GM18907 (cell line): ENCODE measurements around the gene S100A2.
"Not testable (repeated sequence)": the region's sequence is repeated elsewhere in the genome, so short reads cannot be mapped to it uniquely, and the experiment has no call there.

Experiments used
- ATAC-seq: cut with Tn5 transposase; IDR thresholded peaks from one replicate; pipeline ENCODE4 v1.9.1; 2021; ENCODE audit warnings: mild to moderate bottlenecking, moderate library complexity; ENCODE audit not compliant: unreplicated experiment

The S100A2 gene

DNA sequence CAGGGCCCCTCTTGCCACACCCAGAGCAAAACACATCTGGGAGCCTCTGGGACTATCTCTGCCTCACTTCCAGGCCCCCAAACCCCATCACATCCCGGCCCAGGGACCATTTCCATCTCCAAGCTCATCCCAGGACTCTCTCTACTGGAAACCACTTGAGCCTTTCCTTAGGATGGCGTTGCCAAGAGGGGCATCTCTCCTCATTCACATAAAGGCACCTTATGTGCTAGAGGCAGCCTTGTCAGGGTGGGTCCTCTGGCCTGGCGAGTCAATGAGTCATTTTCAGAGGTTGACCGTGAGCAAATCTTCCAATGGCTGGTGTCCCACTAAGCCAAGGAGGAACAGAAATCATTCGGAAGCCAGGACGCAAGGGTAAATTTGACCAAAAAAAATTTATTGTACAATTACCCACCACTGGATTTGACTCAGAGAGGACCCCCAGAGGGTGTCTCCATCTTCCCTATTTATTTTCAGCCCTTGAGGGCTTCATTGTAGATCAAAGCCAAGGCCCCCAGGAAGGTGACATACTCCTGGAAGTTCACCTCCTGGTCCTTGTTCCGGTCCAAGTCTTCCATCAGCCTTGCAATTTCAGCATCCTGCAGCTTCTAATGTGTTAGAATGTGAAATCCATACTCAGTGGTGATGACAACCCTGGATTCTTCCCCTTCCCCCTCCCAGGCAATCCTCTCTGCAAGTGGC, 31.3 kb downstream of the S100A2 start:
- ATAC-seq: no peak

DNA sequence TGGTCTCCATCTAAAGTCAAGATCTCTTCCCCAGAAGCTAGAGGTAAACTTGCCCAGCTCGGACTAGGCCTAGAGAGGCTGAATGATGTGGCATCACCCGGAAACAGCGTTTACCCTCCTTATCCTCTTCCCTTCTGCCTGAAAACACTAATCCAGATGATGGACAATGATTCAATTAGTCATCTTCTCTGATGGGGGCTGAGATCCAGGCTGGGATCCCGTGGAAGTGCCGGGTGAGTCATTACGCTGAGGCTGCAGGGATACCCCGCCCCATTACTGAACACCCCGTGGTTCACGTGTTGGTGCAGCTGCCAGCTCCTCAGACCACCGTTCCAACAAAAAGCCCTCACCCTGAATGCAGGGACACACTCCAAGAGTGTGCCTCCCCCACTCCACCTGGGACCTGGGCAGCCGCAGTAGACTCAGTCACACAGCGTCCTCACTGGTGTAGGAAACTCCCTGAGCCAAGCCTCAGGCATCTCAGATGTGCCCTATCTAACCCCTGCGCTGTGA, 31.9 kb downstream of the S100A2 start:
- no peak for ATAC-seq

DNA sequence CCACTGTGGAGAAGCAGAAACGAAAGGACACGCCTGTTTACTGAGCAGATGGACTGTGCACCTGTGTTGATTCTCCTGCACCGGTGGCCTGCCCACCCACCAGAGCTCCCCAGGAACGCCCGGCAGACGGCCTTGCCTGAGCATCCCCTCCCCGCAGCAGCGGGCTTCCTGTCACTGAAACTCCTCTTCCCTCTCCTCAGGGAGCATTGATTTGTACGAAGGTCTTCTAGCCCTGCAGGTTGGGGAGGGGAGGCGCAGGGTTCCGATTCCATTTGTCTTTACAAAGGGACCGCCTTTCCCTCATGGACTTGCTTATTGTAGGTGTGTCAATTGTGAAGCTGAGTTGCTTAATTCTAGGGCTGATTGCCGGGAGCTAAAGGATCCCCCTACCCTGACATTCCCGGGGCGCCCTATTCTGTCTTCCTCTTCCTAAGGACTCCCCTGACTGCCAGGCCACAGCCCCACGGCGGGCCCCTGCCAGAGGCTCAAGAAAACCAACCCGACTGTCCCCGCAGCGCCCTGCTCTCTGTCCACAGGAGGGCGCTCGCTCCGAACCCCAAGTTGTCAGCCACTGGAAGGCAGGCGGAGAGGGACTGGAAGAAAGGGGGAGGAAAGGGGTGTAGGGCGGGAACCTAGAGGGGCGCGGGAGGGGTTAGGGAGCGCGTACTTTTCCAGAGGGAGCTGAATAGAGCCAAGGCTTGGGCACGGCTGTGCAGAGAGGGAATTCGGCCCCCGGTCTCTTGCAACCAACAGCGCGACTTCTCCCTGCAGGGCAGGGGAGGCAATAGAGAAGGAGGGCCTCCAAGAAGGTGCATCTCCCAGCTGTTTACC, 32.7 kb downstream of the S100A2 start:
- ATAC-seq: no peak

DNA sequence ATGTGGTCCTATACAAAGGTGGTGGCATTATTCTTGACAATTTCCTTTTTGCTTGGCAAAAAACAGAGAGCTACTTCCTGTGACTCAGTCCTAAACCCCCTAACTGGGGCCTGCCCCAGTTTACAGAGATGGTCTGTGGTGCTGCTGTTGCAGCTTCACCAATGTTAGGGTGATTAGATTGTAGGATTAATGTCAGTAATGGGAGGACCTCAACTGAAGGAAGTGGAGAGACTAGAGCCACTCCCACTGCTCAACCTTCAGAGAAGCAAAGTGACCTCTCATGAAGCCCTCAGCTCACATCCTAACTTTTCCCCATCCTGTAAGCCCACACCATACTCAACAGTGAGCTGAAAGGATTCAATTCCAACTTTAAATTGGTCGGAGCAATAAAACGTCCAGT, 33.5 kb downstream of the S100A2 start:
- ATAC-seq: no peak

- no peak for ATAC-seq
These were observed 34.0 kb downstream of the S100A2 start for GRCh38 chr1:153531638-153532037.

DNA sequence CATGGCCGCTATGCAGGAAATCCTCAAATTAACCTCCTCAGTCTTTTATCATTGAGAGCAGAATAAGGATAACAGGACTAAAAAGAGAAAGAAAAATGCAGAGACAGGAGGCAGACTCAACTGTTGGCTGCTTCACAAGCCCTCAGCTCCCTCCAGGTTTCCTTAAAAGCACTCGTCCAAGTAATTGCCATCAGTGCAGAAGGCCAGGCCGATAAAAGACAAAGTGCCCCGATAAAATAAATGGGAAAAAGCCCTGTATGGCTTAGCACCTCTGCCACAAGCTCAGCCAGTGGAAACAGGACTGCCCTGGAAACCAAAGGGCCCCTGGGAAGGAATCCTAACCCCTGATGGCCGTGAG, 38.0 kb downstream of the S100A2 start:
- ATAC-seq: no peak

DNA sequence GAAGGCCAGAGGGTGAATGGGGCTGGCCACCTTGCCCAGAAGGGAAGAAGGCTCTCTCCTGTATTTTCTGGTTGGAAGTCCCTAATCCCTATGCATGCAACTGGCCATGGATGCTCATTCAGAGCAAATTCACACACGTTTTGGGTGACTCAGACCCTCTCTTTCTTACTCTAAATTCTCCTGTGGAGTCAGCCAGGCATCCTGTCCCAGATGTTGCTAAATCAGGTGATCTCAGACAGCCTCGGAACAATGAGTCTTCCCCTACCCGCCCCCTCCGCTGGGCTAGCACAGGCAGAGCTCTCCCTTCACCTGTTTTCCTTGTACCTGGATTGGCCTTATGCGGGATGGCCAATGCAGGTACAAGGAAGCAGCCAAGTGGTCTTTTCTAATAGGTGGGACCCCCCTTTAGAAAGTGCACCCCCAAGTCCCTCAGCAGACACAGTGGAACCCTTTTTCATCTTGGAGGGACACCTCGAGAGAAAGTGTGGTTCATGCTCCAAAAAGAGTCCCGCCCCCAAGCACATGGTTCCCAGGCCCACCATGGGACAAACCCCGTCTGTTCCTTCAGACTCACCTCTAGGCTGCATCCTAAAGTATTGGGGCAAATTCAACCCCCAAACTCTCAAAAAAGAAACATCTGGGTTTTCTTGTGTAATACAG, 38.5 kb downstream of the S100A2 start:
- ATAC-seq: no peak

DNA sequence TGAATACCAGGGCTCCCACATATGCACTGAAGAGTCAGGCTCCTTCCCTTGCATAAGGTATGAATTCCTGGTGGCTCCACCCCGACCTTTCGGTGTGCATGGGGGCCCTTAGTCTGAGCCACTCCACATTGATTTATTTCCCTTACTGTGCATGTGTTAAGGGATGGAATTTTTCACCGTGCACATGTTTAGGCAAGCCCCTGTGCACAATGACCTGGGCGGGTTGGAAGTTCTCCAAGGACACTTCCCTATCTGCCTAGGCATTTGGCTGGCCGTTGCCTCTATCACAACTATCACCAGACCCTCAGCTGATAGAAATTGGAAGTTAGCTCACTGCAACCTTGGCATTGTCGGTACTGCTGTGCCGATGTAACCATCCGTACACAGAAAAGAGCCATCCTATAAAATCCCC, 39.5 kb downstream of the S100A2 start:
- ATAC-seq: no peak

- no peak for ATAC-seq
These were observed 40.4 kb downstream of the S100A2 start for GRCh38 chr1:153525088-153525728.

- not testable (repeated sequence) for ATAC-seq
These were observed 43.1 kb downstream of the S100A2 start for GRCh38 chr1:153522353-153523048.

DNA sequence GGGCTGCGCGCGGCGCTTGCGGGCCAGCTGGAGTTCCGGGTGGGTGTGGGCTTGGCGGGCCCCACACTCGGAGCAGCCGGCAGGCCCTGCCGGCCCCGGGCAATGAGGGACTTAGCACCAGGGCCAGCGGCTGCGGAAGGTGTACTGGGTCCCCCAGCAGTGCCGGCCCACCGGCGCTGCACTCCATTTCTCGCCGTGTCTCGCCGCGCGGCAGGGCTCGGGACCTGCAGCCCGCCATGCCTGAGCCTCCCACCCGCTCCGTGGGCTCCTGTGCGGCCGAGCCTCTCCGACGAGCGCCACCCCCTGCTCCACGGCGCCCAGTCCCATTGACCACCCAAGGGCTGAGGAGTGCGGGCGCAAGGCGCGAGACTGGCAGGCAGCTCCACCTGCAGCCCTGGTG, 43.8 kb downstream of the S100A2 start:
- ATAC-seq: not testable (repeated sequence)

- no peak for ATAC-seq
These were observed 44.7 kb downstream of the S100A2 start for GRCh38 chr1:153520818-153521476.

DNA sequence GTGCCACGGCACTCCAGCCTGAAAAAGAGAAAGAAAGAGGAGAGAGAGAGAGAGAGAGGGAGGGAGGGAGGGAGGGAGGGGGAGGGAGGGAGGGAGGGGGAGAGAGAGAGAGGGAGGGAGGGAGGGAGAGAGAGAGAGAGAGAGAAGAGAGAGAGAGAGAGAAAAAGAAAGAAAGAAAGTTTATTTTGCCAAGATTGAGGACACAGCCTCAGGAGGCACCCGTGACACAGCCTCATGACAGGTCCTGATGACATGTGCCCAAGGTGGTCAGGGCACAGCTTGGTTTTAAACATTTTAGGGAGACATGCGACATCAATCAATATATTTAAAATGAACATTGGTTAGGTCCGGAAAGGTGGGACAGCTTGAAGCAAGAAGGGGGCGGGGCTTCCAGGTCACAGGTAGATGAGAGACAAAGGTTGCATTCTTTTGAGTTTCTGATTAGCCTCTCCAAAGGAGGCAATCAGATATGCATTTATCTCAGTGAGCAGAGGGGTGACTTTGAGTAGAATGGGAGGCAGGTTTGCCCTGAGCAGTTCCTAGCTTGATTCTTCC, 45.4 kb downstream of the S100A2 start:
- ATAC-seq: not testable (repeated sequence)

DNA sequence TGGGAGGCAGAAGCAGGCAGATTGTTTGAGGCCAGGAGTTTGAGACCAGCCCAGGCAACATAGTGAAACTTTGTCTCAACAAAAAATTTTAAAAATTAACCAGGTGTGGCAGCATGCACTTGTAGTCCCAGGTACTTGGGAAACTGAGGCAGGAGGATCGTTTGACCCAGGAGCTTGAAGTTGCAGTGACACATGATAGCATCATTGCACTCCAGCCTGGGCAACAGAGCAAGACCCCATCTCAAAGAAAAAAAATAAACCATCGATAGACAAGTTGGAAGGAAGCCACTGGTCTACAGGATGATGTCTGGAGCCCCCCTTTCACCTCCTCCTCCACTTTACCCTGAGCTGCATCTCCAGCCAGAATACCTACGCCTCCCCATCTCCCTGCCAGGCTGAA, 46.4 kb downstream of the S100A2 start:
- ATAC-seq: no peak

DNA sequence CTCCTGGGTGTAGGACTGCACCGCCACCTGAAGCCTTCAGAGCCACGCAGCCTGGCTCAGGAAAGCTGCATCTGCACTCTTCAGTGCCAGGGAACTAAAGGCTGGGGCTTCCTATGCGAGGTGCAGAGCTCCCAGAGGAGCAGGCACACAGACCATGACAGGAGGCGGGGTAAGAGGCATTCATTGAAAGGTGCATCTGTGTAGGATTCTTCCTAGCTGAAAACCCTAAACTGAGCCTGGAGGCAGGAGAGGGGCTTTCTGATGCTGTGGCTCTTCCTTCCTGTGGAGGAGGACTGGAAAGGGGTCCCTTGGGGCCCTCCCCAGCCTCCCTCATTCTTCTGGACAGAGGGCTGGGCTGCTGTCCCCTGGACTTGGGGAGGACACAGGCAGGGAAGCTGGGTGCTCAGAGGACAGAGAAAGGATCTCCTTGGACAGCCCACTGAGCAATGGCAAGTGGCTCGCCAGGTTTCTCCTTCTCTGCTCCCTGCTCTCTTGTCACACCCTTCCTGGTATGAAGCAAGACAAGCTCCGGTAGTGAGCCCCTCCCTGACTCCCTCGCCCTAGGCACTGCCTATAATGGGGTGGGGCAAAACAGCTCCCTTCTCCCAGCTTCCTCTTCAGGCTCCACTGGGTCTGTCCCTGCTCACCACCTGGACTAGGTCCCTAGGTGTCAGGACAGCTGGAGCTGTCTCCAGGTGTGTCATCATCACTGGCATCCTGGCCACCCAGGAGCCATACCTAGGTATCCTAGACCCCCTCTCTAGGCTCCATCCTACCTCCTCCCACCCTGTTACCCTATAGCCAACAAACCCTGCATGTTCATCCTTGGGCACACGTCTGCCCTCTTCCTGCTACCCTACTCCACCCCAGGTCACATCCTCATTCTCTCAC, 49.9 kb downstream of the S100A2 start:
- no peak for ATAC-seq

- ATAC-seq: no peak
These were observed 52.0 kb downstream of the S100A2 start for GRCh38 chr1:153513666-153514065.

GRCh38 chr1:153513023-153513422, 52.6 kb downstream of the S100A2 start:
- ATAC-seq: no peak
